GM18507 (cell line): ENCODE results near the gene DMRTB1.

Experiments
- DNase-seq: peaks from one replicate; pipeline ENCODE4 v3.0.0; 2011; ENCODE audit warnings: low read depth; ENCODE audit not compliant: insufficient read length; ENCODE audit errors: extremely low spot score
- FAIRE-seq: peaks from 2 replicates; lab custom pipeline; 2011; peaks lifted over from hg19 to GRCh38; lab: Jason Lieb, UNC

The DMRTB1 gene

GRCh38 chr1:53482441-53483153, 23.4 kb downstream of the DMRTB1 start:
- no peak for FAIRE-seq
- DNase-seq, result no peak

GRCh38 chr1:53483170-53483569, 24.0 kb downstream of the DMRTB1 start:
- FAIRE-seq (no peak), DNase-seq (no peak)

GRCh38 chr1:53483656-53484055, 24.5 kb downstream of the DMRTB1 start:
- FAIRE-seq, result no peak
- no peak for DNase-seq

GRCh38 chr1:53484705-53485477, 25.7 kb downstream of the DMRTB1 start:
- FAIRE-seq, result no peak

GRCh38 chr1:53485478-53486394, 26.5 kb downstream of the DMRTB1 start:
- DNase-seq, result peak; percentile 39
- FAIRE-seq, result peak; percentile 67

More at GRCh38 chr1:53484705-53485477, 25.7 kb downstream of the DMRTB1 start:
- no peak for DNase-seq

GRCh38 chr1:53486395-53487026, 27.3 kb downstream of the DMRTB1 start:
- FAIRE-seq, result no peak
- DNase-seq, result no peak

- FAIRE-seq (no peak), DNase-seq (no peak)
Observed at GRCh38 chr1:53490351-53490750, 31.2 kb downstream of the DMRTB1 start.

GRCh38 chr1:53495633-53496345, 36.6 kb downstream of the DMRTB1 start:
- FAIRE-seq (no peak), DNase-seq (no peak)

- no peak for FAIRE-seq
- no peak for DNase-seq
Observed at GRCh38 chr1:53498555-53499131, 39.4 kb downstream of the DMRTB1 start.

- FAIRE-seq (no peak), DNase-seq (no peak)
Observed at GRCh38 chr1:53499257-53500203, 40.3 kb downstream of the DMRTB1 start.

GRCh38 chr1:53500204-53501064, 41.2 kb downstream of the DMRTB1 start:
- FAIRE-seq (no peak), DNase-seq (no peak)

GRCh38 chr1:53501065-53502005, 42.1 kb downstream of the DMRTB1 start:
- DNase-seq (no peak), FAIRE-seq (no peak)

GRCh38 chr1:53502641-53503432, 43.6 kb downstream of the DMRTB1 start:
- FAIRE-seq (no peak), DNase-seq (no peak)

- FAIRE-seq, result no peak
- DNase-seq, result no peak
Observed at GRCh38 chr1:53503433-53504217, 44.4 kb downstream of the DMRTB1 start.
